NCI-H187 (cell line): Measurements from ENCODE around the gene SPDYC.
"Not testable (repeated sequence)": the region's sequence is repeated elsewhere in the genome, so short reads cannot be mapped to it uniquely, and the experiment has no call there.

ENCODE experiments used
- DNase-seq, 2 experiments: peaks; one replicate each; lab custom pipeline; 2025; lab: John Stamatoyannopoulos, UW

The SPDYC gene

GRCh38 chr11:65134240-65134951 lies 35.6 kb upstream of the SPDYC start, which contains the start of gene SYVN1:
TSS of gene SYVN1 (minus strand) at chr11:65134519. CDS start at chr11:65133601, 918 bp downstream.
- DNase-seq, result peak; percentile 70 to 85

- peak; percentile 92 for DNase-seq
Observed at GRCh38 chr11:65134952-65135632, 34.9 kb upstream of the SPDYC start.

GRCh38 chr11:65135633-65136145 lies 34.3 kb upstream of the SPDYC start:
- DNase-seq, result no peak

DNA sequence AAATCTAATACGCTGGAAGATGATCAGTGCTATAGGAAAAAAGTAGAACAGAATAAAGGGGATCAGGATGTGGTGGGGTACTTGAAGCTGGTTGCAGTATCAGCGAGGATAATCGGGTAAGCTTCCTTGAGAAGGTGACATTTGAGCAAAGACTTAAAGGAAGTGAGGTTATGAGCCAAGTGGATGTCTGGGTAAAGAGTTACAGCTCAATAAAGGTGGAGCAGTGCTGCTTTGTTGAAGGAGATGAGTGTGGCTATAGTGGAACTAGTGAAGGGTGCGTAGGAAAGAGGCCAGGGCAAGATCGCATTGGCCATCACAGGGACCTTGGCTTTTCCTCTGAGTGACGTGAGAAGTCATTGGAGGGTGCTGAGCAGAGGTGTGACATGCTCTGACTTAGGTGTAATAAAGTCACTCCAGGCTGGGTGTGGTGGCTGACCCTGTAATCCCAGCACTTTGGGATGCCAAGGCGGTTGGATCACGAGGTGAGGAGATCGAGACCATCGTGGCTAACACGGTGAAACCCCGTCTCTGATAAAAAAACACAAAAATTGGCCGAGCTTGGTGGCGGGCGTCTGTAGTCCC lies 33.4 kb upstream of the SPDYC start:
- no peak for DNase-seq

- DNase-seq, result no peak
Observed at GRCh38 chr11:65141896-65142494, 28.0 kb upstream of the SPDYC start.

- no peak for DNase-seq
Observed at GRCh38 chr11:65147352-65148075, 22.5 kb upstream of the SPDYC start.

DNA sequence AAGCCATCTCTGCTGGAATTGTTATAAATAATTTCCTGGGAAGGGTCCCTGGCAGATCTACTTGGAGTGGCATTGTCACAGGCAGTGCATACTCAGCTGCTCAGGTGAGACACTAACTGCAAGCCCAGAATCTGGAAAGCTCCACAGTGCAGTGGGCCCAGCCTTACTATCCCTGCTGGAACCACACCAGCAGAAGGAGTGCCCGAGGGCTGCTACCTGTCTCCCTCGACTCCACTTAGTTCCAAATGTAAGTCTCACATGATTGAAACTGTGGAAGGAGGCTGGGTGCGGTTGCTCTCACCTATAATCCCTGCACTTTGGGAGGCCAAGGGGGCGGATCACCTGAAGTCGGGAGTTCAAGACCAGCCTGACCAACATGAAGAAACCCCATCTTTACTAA lies 21.4 kb upstream of the SPDYC start:
- DNase-seq, result no peak

- DNase-seq, result not testable (repeated sequence)
Observed at GRCh38 chr11:65150131-65150508, 19.9 kb upstream of the SPDYC start.

DNA sequence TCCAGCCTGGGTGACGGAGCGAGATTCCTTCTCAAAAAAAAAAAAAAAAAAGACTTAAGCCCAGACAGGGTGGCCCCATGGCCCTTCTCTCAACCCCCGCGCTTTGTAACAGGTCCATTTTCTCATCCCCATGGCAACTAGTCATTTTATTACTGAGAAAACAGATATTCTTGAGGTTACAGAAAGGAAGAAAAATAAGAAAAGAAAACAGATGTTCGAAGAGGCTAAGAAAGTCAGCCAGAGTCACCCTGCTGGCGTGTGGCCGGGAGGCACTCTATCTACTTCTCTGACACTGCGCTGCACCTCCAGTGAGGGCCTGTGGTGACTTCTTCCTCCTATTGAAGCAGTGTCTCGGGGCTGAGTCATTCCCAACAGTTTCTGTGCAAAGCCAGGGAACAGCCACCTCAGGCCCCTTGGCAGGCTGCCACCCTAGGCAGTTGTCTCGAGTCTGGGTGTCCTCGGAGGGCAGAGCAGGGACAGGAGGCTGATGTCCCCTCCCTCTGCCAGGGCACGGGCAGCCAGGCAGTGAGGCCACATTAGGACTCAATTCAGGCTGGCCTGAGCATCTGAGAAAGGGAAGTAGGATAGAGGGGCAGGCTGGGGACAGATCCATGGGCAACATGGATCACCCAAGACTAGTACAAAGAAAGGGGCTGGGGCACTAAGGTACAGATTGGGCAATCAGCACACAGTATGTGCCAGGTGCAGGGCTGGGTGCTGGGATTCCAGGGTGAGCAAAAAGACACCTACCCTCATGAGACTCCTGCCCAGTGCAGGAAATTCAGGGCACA lies 19.3 kb upstream of the SPDYC start:
- DNase-seq, result no peak

DNA sequence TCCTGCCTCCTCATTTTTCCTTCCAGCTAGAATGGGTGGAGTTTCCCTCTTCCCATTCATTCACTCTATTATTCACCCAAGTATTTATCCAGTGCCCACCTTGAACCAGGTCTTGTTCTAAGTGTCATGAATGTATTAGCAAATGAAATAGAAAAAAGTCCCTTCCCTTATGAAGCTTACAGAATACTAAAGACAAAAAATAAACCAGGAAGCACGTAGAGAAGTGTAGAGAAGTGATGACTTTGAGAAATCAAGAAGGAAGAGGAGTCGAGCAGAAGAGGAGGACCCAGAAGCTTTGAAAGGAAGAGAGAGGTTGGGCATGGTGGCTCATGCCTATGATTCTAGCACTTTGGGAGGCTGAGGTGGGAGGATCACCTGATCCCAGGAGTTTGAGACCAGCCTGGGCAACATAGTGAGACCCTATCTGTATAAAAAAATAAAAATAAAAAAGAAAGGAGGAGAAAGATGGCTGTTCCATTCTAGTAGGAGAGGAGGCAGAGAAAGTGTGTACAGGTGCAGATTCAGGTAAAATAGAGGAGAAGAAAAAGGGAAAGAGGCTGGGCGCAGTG lies 18.6 kb upstream of the SPDYC start:
- DNase-seq, result no peak

- DNase-seq, result no peak
Observed at GRCh38 chr11:65152122-65152521, 17.9 kb upstream of the SPDYC start.

DNA sequence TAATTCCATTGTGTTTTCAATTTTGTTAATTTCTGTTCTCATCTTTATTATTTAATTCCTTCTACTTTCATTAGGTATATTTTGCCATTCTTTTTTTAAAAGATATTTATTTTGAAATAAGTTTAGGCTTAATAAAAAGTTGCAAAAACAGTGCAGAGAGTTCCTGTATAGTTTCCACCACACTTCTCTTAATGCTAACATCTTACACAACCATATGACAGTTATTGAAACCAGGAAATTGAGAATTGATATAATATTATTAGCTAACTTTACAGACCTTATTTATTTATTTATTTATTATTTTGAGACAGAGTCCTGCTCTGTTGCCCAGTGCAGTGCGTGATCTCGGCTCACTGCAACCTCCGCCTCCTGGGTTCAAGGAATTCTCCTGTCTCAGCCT lies 13.8 kb upstream of the SPDYC start:
- no peak for DNase-seq

DNA sequence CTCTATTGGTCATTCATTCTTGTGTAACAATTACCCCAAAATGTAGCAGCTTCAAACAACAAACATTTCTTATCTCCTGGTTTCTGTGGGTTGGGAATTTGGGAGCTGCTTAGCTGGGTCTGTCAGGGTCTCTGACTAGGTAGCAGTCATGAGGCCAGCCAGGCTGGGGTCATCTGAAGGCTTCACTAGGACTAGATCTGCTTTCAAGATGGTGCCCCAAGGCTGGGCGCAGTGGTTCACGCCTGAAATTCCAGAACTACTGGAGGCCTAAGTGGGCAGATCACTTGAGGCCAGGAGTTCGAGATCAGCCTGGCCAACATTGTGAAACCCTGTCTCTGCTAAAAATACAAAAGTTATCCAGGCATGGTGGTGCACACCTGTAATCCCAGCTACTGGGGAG lies 13.1 kb upstream of the SPDYC start:
- no peak for DNase-seq

DNA sequence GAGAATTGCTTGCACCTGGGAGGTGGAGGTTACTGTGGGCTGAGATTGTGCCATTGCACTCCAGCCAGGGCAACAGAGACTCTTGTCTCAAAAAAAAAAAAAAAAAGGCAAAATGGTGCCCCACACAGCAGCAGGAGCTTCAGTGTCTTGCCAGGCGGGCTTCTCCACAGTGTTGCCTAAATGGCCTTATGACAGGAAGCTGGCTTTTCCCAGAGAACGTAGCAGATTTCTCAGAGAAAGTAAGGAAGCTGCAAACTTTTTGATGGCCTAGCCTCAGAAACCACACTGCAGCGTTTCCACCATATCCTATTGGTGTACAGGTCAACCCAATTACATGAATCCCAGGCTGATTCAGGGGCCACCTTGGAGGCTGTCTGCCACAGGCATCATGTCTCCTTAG lies 12.7 kb upstream of the SPDYC start:
- no peak for DNase-seq

- no peak for DNase-seq
Observed at GRCh38 chr11:65159012-65159411, 11.0 kb upstream of the SPDYC start.

DNA sequence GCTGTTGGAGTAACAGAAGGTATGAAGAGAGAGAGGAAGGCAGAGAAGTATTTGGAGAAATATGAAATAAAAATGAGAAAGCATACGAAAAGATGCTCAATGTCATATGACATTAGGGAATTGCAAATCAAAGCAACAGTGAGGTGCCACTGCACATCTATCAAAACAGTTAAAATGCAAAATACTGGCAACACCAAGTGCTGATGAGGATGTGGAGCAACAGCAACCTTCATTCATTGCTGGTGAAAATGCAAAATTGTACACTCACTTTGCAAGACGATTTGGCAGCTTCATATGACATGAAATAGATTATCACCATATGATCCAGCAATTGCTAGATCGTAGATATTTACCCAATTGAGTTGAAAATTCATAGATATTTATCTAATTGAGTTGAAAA lies 9.4 kb upstream of the SPDYC start:
- DNase-seq, result no peak

GRCh38 chr11:65163684-65164083 lies 6.3 kb upstream of the SPDYC start:
- DNase-seq, result no peak

GRCh38 chr11:65165410-65166317 lies 4.4 kb upstream of the SPDYC start:
- no peak for DNase-seq

DNA sequence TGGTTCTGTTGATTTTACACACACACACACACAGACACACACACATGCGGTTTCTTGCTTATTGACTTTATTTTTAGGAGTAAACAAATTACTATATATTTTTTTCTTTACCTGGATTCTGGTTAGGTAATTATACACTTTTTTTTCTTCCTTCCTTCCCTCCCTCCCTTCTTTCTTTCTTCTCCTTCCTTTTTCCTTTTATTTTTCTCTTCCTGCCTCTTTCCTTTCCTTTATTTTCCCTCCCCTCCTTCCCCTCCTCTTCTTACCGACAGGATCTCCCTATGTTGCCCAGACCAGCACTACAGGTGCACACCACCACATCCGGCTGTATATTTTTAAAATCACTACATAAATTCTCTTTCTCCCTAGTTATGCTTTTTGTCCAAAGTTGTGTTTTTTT lies 3.1 kb upstream of the SPDYC start:
- no peak for DNase-seq

- DNase-seq, result no peak
Observed at GRCh38 chr11:65167656-65168055, 2.4 kb upstream of the SPDYC start.
